ENCODE measurements around the gene MYRIP. TPM values are rescaled to one million over a fixed set of nuclear protein-coding genes. Genes with fewer than 3 reads are reported as not detected.

The MYRIP gene
- total and polyA plus RNA-seq, 10 of the 15 experiments (the other 5 are each of a cell fraction or from before 2014, with no cell fraction given) = 0.03 to 0.08 (median 0.04) TPM; not detected in 6

DNA sequence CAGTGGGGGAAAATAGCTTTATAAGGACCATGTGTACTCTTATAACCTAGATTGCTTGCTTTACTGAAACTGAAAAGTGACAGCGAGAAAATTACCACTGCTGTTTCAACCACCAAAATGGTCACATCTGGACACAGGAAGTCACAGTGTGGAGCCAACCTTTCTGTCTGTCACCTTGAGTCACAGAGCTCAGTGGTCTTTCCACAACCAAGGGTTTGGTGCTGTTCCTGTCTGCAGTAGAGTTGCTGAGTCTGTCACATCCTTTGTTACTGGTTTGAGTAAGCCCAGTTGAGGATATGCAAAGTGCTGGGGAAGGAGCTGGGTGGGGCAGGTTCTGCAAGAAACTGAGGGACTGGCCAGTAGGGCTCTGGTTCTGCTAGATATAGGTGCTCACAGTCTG lies 361.0 kb downstream of the MYRIP start (continued):
- TF ChIP-seq, protein P1, sequence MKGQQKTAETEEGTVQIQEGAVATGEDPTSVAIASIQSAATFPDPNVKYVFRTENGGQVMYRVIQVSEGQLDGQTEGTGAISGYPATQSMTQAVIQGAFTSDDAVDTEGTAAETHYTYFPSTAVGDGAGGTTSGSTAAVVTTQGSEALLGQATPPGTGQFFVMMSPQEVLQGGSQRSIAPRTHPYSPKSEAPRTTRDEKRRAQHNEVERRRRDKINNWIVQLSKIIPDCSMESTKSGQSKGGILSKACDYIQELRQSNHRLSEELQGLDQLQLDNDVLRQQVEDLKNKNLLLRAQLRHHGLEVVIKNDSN (IDR thresholded peaks at IDR 0.05; ENCODE audit: borderline replicate concordance, extremely low read length, insufficient read depth, low read depth, low read length) = no peak
- TF ChIP-seq POLR2AphosphoS2 (IDR thresholded peaks at IDR 0.05; ENCODE audit: low read depth, low read length) (no peak), BACH1 (IDR thresholded peaks at IDR 0.05; ENCODE audit: borderline replicate concordance) (no peak), EGR1 (IDR thresholded peaks at IDR 0.05; ENCODE audit: borderline replicate concordance in 1 of 2, low read depth in 2 of 2, low read length in 2 of 2) (no peak), RAD51 (IDR thresholded peaks at IDR 0.05) (no peak), ZNF207 (IDR thresholded peaks at IDR 0.05; ENCODE audit: borderline replicate concordance) (no peak), RCOR1 (conservative IDR thresholded peaks at IDR 0.05; ENCODE audit: low read depth, low read length) (no peak), YY1 (IDR thresholded peaks at IDR 0.05; ENCODE audit: low read depth, low read length) (no peak), SMAD5 (IDR thresholded peaks at IDR 0.05; ENCODE audit: low read depth) (no peak), JUNB (IDR thresholded peaks at IDR 0.05) (peak; percentile 59), SMARCA5 (IDR thresholded peaks at IDR 0.05) (no peak)
- TF ChIP-seq, protein P2, sequence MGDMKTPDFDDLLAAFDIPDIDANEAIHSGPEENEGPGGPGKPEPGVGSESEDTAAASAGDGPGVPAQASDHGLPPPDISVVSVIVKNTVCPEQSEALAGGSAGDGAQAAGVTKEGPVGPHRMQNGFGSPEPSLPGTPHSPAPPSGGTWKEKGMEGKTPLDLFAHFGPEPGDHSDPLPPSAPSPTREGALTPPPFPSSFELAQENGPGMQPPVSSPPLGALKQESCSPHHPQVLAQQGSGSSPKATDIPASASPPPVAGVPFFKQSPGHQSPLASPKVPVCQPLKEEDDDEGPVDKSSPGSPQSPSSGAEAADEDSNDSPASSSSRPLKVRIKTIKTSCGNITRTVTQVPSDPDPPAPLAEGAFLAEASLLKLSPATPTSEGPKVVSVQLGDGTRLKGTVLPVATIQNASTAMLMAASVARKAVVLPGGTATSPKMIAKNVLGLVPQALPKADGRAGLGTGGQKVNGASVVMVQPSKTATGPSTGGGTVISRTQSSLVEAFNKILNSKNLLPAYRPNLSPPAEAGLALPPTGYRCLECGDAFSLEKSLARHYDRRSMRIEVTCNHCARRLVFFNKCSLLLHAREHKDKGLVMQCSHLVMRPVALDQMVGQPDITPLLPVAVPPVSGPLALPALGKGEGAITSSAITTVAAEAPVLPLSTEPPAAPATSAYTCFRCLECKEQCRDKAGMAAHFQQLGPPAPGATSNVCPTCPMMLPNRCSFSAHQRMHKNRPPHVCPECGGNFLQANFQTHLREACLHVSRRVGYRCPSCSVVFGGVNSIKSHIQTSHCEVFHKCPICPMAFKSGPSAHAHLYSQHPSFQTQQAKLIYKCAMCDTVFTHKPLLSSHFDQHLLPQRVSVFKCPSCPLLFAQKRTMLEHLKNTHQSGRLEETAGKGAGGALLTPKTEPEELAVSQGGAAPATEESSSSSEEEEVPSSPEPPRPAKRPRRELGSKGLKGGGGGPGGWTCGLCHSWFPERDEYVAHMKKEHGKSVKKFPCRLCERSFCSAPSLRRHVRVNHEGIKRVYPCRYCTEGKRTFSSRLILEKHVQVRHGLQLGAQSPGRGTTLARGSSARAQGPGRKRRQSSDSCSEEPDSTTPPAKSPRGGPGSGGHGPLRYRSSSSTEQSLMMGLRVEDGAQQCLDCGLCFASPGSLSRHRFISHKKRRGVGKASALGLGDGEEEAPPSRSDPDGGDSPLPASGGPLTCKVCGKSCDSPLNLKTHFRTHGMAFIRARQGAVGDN (IDR thresholded peaks at IDR 0.05) = no peak
- TF ChIP-seq, protein P3, sequence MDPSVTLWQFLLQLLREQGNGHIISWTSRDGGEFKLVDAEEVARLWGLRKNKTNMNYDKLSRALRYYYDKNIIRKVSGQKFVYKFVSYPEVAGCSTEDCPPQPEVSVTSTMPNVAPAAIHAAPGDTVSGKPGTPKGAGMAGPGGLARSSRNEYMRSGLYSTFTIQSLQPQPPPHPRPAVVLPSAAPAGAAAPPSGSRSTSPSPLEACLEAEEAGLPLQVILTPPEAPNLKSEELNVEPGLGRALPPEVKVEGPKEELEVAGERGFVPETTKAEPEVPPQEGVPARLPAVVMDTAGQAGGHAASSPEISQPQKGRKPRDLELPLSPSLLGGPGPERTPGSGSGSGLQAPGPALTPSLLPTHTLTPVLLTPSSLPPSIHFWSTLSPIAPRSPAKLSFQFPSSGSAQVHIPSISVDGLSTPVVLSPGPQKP (IDR thresholded peaks at IDR 0.05; ENCODE audit: low read depth, low read length) = no peak
- TF ChIP-seq, protein P4, sequence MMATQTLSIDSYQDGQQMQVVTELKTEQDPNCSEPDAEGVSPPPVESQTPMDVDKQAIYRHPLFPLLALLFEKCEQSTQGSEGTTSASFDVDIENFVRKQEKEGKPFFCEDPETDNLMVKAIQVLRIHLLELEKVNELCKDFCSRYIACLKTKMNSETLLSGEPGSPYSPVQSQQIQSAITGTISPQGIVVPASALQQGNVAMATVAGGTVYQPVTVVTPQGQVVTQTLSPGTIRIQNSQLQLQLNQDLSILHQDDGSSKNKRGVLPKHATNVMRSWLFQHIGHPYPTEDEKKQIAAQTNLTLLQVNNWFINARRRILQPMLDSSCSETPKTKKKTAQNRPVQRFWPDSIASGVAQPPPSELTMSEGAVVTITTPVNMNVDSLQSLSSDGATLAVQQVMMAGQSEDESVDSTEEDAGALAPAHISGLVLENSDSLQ (IDR thresholded peaks at IDR 0.05) = peak; percentile 86
- TF ChIP-seq, protein P5, sequence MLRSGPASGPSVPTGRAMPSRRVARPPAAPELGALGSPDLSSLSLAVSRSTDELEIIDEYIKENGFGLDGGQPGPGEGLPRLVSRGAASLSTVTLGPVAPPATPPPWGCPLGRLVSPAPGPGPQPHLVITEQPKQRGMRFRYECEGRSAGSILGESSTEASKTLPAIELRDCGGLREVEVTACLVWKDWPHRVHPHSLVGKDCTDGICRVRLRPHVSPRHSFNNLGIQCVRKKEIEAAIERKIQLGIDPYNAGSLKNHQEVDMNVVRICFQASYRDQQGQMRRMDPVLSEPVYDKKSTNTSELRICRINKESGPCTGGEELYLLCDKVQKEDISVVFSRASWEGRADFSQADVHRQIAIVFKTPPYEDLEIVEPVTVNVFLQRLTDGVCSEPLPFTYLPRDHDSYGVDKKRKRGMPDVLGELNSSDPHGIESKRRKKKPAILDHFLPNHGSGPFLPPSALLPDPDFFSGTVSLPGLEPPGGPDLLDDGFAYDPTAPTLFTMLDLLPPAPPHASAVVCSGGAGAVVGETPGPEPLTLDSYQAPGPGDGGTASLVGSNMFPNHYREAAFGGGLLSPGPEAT (IDR thresholded peaks at IDR 0.05; ENCODE audit: low read depth) = no peak

Measured in GM12878 (cell line).